HG02678 (cell line): ENCODE results near the gene ZNF789.
"Not testable (repeated sequence)": the region's sequence is repeated elsewhere in the genome, so short reads cannot be mapped to it uniquely, and the experiment has no call there.

Source experiments
- ATAC-seq: cut with Tn5 transposase; IDR thresholded peaks from one replicate; pipeline ENCODE4 v1.9.1; 2021; ENCODE audit warnings: mild to moderate bottlenecking, moderate library complexity; ENCODE audit not compliant: unreplicated experiment

Gene ZNF789

GRCh38 chr7:99472561-99473314 is at the start of gene ZNF789:
ZNF789 (plus strand) TSS chr7:99472890; CDS start chr7:99476457, 3,567 bp downstream.
- ATAC-seq, result peak; percentile 99

GRCh38 chr7:99424932-99425730 is 47.6 kb upstream of the ZNF789 start:
- ATAC-seq, result no peak

- no peak for ATAC-seq
Observed at GRCh38 chr7:99428972-99429566, 43.6 kb upstream of the ZNF789 start.

- ATAC-seq, result no peak
Observed at GRCh38 chr7:99429756-99430155, 42.9 kb upstream of the ZNF789 start.

GRCh38 chr7:99431756-99432540 is 40.7 kb upstream of the ZNF789 start:
- ATAC-seq, result not testable (repeated sequence)

GRCh38 chr7:99433158-99433557 is 39.5 kb upstream of the ZNF789 start:
- no peak for ATAC-seq

- peak; percentile 2 for ATAC-seq
Observed at GRCh38 chr7:99437946-99438572, 34.6 kb upstream of the ZNF789 start.

GRCh38 chr7:99438573-99439480 is 33.9 kb upstream of the ZNF789 start, which contains the start of the genes CPSF4 and PTCD1:
CPSF4 (plus strand) TSS chr7:99438943; CDS start chr7:99439083, 140 bp downstream.
PTCD1 (minus strand) TSS chr7:99438798; CDS start chr7:99435242, 3,556 bp downstream.
- peak; percentile 95 for ATAC-seq

- ATAC-seq, result no peak
Observed at GRCh38 chr7:99440195-99440594, 32.5 kb upstream of the ZNF789 start.

- ATAC-seq, result no peak
Observed at GRCh38 chr7:99446096-99446495, 26.6 kb upstream of the ZNF789 start.

GRCh38 chr7:99447943-99448342 is 24.7 kb upstream of the ZNF789 start:
- no peak for ATAC-seq

GRCh38 chr7:99448855-99449254 is 23.8 kb upstream of the ZNF789 start:
- no peak for ATAC-seq

GRCh38 chr7:99449326-99449725 is 23.4 kb upstream of the ZNF789 start:
- ATAC-seq, result no peak

- no peak for ATAC-seq
Observed at GRCh38 chr7:99451936-99452335, 20.8 kb upstream of the ZNF789 start.

GRCh38 chr7:99452541-99452940 is 20.1 kb upstream of the ZNF789 start:
- ATAC-seq, result no peak

- no peak for ATAC-seq
Observed at GRCh38 chr7:99453105-99453504, 19.6 kb upstream of the ZNF789 start.

- no peak for ATAC-seq
Observed at GRCh38 chr7:99455874-99456273, 16.8 kb upstream of the ZNF789 start.

- no peak for ATAC-seq
Observed at GRCh38 chr7:99456288-99456687, 16.4 kb upstream of the ZNF789 start.

- no peak for ATAC-seq
Observed at GRCh38 chr7:99457050-99457649, 15.5 kb upstream of the ZNF789 start.
